Measurements from ENCODE around the gene GIGYF1.

DNA sequence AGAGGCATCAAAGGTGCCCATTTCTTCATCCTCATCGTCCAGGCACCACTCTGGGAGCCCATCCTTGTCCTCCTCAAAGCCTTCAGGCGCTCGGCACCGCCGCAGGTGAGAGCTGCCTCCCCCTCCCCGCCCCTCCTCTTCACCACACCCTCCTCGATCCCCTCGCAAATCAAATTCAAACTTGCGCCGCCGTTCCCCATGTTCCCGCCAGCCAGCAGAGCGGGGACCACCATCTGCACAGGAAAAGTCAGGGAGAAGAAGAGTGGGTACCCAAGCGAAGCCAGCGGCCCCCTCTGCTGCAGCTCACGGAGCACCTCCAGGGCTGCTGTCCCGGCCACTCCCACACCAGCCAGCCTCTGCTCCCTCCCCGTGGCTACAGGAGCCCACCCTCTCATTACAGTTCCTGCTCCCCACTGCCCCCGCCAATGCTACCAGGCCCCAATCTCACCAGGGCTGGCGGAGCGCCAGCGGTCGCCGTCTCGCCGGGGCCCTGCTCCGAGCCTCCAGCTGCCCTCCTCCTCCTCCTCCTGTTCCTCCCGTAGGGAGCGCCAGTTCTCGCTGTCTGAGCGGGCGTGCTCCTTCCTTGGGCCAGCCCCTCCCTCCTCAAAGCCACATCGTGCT lies 7.7 kb downstream of the GIGYF1 start:
- TF ChIP-seq, protein P1, sequence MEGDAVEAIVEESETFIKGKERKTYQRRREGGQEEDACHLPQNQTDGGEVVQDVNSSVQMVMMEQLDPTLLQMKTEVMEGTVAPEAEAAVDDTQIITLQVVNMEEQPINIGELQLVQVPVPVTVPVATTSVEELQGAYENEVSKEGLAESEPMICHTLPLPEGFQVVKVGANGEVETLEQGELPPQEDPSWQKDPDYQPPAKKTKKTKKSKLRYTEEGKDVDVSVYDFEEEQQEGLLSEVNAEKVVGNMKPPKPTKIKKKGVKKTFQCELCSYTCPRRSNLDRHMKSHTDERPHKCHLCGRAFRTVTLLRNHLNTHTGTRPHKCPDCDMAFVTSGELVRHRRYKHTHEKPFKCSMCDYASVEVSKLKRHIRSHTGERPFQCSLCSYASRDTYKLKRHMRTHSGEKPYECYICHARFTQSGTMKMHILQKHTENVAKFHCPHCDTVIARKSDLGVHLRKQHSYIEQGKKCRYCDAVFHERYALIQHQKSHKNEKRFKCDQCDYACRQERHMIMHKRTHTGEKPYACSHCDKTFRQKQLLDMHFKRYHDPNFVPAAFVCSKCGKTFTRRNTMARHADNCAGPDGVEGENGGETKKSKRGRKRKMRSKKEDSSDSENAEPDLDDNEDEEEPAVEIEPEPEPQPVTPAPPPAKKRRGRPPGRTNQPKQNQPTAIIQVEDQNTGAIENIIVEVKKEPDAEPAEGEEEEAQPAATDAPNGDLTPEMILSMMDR (conservative IDR thresholded peaks at IDR 0.05): no peak
- no peak for TF ChIP-seq ZFX (IDR thresholded peaks at IDR 0.05)

Data from C4-2B (cell line).